ENCODE data around the gene GSTCD.

- no peak for TF ChIP-seq CTCF (IDR thresholded peaks at IDR 0.05; ENCODE audit: low read depth, low read length, poor library complexity, severe bottlenecking)
- no peak for TF ChIP-seq EZH2phosphoT487 (IDR thresholded peaks at IDR 0.05; ENCODE audit: borderline replicate concordance, low read length)
Measured at GRCh38 chr4:105808030-105808749, 99.6 kb downstream of the GSTCD start.
